ENCODE results near the gene RAI14. TPM values are rescaled to one million over a fixed set of nuclear protein-coding genes. Genes with fewer than 3 reads are reported as not detected.
"Not testable (repeated sequence)": the region's sequence is repeated elsewhere in the genome, so short reads cannot be mapped to it uniquely, and the experiment has no call there.

Gene RAI14
- total and polyA plus RNA-seq, 2 donors (not counting 3 experiments of a cell fraction or from before 2014, with no cell fraction given): 114 to 369 TPM

GRCh38 chr5:34753236-34753635, 97.1 kb downstream of the RAI14 start:
- H3K9ac ChIP-seq (replicated peaks; ENCODE audit: extremely low read depth, insufficient read depth, low read length); BruUV-seq (replicated peaks); POLR2A ChIA-PET; H3K27me3 ChIP-seq (ENCODE audit: control insufficient read depth in 2 of 2, insufficient read depth in 2 of 2, low read length in 2 of 2); FAIRE-seq; CTCF ChIA-PET; H3K27ac ChIP-seq (ENCODE audit: insufficient read depth, low read depth, low read length); H4K20me1 ChIP-seq (replicated peaks; ENCODE audit: control insufficient read depth, extremely low read depth, insufficient read depth, low read length); H3K4me3 ChIP-seq (replicated peaks in 1 of 3; ENCODE audit: insufficient read depth in 1 of 3, low read depth in 1 of 3, low read length in 3 of 3); H3K9me3 ChIP-seq (replicated peaks; ENCODE audit: control insufficient read depth, insufficient read depth, low read length); H3K4me2 ChIP-seq (ENCODE audit: insufficient read depth, low read length); H3K4me1 ChIP-seq (ENCODE audit: control insufficient read depth, extremely low read depth, insufficient read depth, low read length); intact Hi-C loops (cut with micrococcal nuclease); H3K9me1 ChIP-seq (replicated peaks; ENCODE audit: control insufficient read depth, extremely low read depth, insufficient read depth, low read length); dilution Hi-C loops (cut with MboI; ENCODE audit: extremely low pct_ligation_motif_present, low sequenced_read_pairs); DNase-seq (ENCODE audit: low read depth, low spot score); H2AFZ ChIP-seq (ENCODE audit: low read depth, low read length): not testable (repeated sequence)
- H3K79me2 ChIP-seq (ENCODE audit: control insufficient read depth, insufficient read depth, low read length): peaks cover 93% of the 10 kb centered on the region
- H3K36me3 ChIP-seq (ENCODE audit: control insufficient read depth in 2 of 2, extremely low read depth in 1 of 2, insufficient read depth in 2 of 2, low read length in 2 of 2): peaks cover 12 to 13% of the 10 kb centered on the region in 2 experiments

DNA sequence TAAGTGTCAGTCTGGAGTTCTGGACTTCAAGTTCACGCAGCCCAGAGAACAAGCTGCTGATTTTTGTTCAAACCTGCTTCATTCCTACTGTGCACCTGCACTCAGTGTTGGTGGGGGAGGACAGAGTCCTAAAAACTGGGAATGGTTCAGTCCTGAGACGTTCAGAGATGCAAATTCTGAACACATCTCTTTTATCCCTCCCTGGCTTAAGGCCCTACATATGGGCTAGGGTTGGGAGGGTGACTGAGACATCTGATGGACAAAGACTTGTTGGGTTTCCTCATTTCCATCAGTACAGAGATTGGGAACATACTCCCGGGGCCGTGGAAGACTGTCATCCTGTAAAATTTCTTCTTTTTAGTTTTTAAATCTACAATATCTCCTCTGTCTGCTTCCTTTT, 99.8 kb downstream of the RAI14 start:
- Histone ChIP-seq H3K79me2 (ENCODE audit: control insufficient read depth, insufficient read depth, low read length) (peaks cover 91% of the 10 kb centered on the region), H3K9ac (replicated peaks; ENCODE audit: extremely low read depth, insufficient read depth, low read length) (no peak overlapping the region), H2AFZ (ENCODE audit: low read depth, low read length) (no peak overlapping the region), H3K27ac (ENCODE audit: insufficient read depth, low read depth, low read length) (no peak overlapping the region), H3K27me3 (ENCODE audit: control insufficient read depth in 2 of 2, insufficient read depth in 2 of 2, low read length in 2 of 2) (no peaks in the 10 kb centered on the region), H3K4me1 (ENCODE audit: control insufficient read depth, extremely low read depth, insufficient read depth, low read length) (no peaks in the 10 kb centered on the region), H3K9me3 (replicated peaks; ENCODE audit: control insufficient read depth, insufficient read depth, low read length) (no peaks in the 10 kb centered on the region), H4K20me1 (replicated peaks; ENCODE audit: control insufficient read depth, extremely low read depth, insufficient read depth, low read length) (peaks cover 3% of the 10 kb centered on the region), H3K36me3 (ENCODE audit: control insufficient read depth in 2 of 2, extremely low read depth in 1 of 2, insufficient read depth in 2 of 2, low read length in 2 of 2) (peaks cover 21% of the 10 kb centered on the region in 2 experiments), H3K4me2 (ENCODE audit: insufficient read depth, low read length) (no peak overlapping the region), H3K4me3 (replicated peaks in 1 of 3; ENCODE audit: insufficient read depth in 1 of 3, low read depth in 1 of 3, low read length in 3 of 3) (no peak overlapping the region), H3K9me1 (replicated peaks; ENCODE audit: control insufficient read depth, extremely low read depth, insufficient read depth, low read length) (no peaks in the 10 kb centered on the region)
- intact Hi-C loops (cut with micrococcal nuclease) (no loop called here), dilution Hi-C loops (cut with MboI; ENCODE audit: extremely low pct_ligation_motif_present, low sequenced_read_pairs) (no loop called here)
- FAIRE-seq: no peak
- POLR2A ChIA-PET: no interaction called here
- TF ChIP-seq POLR2AphosphoS5 (IDR thresholded peaks at IDR 0.05; ENCODE audit: insufficient read depth, low read depth, low read length) (no peak), GATA2 (IDR thresholded peaks at IDR 0.05; ENCODE audit: insufficient read depth, insufficient read length, low read depth, low read length) (no peak), POLR2A (IDR thresholded peaks at IDR 0.05; ENCODE audit: low read depth, low read length) (no peak), FOS (IDR thresholded peaks at IDR 0.05; ENCODE audit: borderline replicate concordance, insufficient read depth, low read length) (no peak), MAX (IDR thresholded peaks at IDR 0.05; ENCODE audit: insufficient read depth, insufficient read length) (no peak), MYC (IDR thresholded peaks at IDR 0.05; ENCODE audit: low read depth, low read length) (no peak), CTCF (IDR thresholded peaks at IDR 0.05; ENCODE audit: extremely low read depth in 1 of 2, insufficient read depth in 1 of 2, low read depth in 1 of 2, low read length in 2 of 2) (no peak), EZH2 (IDR thresholded peaks at IDR 0.05; ENCODE audit: borderline replicate concordance, low read depth, low read length, severe bottlenecking) (no peak), JUN (IDR thresholded peaks at IDR 0.05; ENCODE audit: borderline replicate concordance, insufficient read depth, insufficient read length, low read depth) (no peak)
- no peak for DNase-seq (ENCODE audit: low read depth, low spot score)
- CTCF ChIA-PET: interaction anchor here (0.8 to 2.4 kb wide), 3 partner anchors 21 to 270 kb away, joined by 3 to 9 read pairs (median 5); no protein-coding TSS in a partner anchor
- no TSS peak for BruUV-seq (replicated peaks)

Measured in endothelial cell of umbilical vein (primary cell).